HG03175 (cell line): ENCODE data around the gene LMNA.
"Not testable (repeated sequence)": the region's sequence is repeated elsewhere in the genome, so short reads cannot be mapped to it uniquely, and the experiment has no call there.

ENCODE experiments used
- ATAC-seq: cut with Tn5 transposase; IDR thresholded peaks from one replicate; pipeline ENCODE4 v1.9.1; 2021; ENCODE audit warnings: mild to moderate bottlenecking, moderate library complexity; ENCODE audit not compliant: unreplicated experiment

Gene LMNA

GRCh38 chr1:156157506-156157905, 43.0 kb downstream of the LMNA start:
- ATAC-seq = no peak

GRCh38 chr1:156157966-156158365, 43.5 kb downstream of the LMNA start:
- no peak for ATAC-seq

GRCh38 chr1:156160000-156160742, 45.7 kb downstream of the LMNA start:
- ATAC-seq = no peak

GRCh38 chr1:156160743-156161171, 46.2 kb downstream of the LMNA start:
- no peak for ATAC-seq

- no peak for ATAC-seq
Observed at GRCh38 chr1:156162430-156163037, 48.0 kb downstream of the LMNA start.

GRCh38 chr1:156163712-156164111, 49.2 kb downstream of the LMNA start:
- no peak for ATAC-seq

- ATAC-seq = no peak
Observed at GRCh38 chr1:156164125-156164831, 49.8 kb downstream of the LMNA start.

- ATAC-seq = no peak
Observed at GRCh38 chr1:156165083-156165482, 50.6 kb downstream of the LMNA start.

GRCh38 chr1:156167536-156167935, 53.0 kb downstream of the LMNA start:
- no peak for ATAC-seq

GRCh38 chr1:156172696-156173470, 58.4 kb downstream of the LMNA start:
- ATAC-seq = no peak

GRCh38 chr1:156176610-156177210, 62.2 kb downstream of the LMNA start:
- no peak for ATAC-seq

GRCh38 chr1:156177919-156178654, 63.6 kb downstream of the LMNA start:
- ATAC-seq = no peak

- no peak for ATAC-seq
Observed at GRCh38 chr1:156180471-156180870, 66.0 kb downstream of the LMNA start.

GRCh38 chr1:156181391-156181924, 66.9 kb downstream of the LMNA start:
- not testable (repeated sequence) for ATAC-seq

- not testable (repeated sequence) for ATAC-seq
Observed at GRCh38 chr1:156182010-156182779, 67.7 kb downstream of the LMNA start.

GRCh38 chr1:156186347-156187177, 72.1 kb downstream of the LMNA start:
- not testable (repeated sequence) for ATAC-seq
